ENCODE measurements around the gene LHPP. TPM values are rescaled to one million over a fixed set of nuclear protein-coding genes. Genes with fewer than 3 reads are reported as not detected.

LHPP gene
- total RNA-seq, 4 donors from 2014 or later, result 9.3 to 20.5 (median 14.5) TPM

GRCh38 chr10:124482876-124483275 is 21.3 kb downstream of the LHPP start:
- TF ChIP-seq CTCF (IDR thresholded peaks at IDR 0.05; ENCODE audit: low read depth), result no peak

- no peak for TF ChIP-seq CTCF (IDR thresholded peaks at IDR 0.05; ENCODE audit: low read depth)
Measured at GRCh38 chr10:124484031-124484430, 22.4 kb downstream of the LHPP start.

GRCh38 chr10:124484661-124485060 is 23.0 kb downstream of the LHPP start:
- TF ChIP-seq CTCF (IDR thresholded peaks at IDR 0.05; ENCODE audit: low read depth), result no peak

DNA sequence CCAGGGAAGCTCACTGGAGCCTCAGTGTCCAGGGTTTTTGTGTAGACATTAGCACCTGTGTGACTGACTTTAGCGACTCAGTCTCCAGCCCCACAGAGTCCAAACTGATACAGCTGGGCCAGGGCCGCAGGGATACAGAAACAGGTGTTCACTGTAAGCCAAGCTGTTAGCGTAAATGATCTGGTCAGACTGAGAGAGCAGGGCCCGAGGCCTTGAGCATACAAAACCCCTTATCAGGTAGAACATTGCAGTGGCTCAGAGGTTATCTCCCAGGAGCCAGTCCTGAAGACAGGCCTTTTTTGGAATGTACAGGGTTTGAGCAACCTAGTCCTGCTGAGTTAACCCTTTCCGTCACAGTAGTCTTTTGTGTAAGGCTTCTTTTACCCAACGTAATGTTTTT is 25.0 kb downstream of the LHPP start:
- no peak for TF ChIP-seq CTCF (IDR thresholded peaks at IDR 0.05; ENCODE audit: low read depth)

GRCh38 chr10:124491105-124491504 is 29.5 kb downstream of the LHPP start:
- TF ChIP-seq CTCF (IDR thresholded peaks at IDR 0.05; ENCODE audit: low read depth), result no peak

DNA sequence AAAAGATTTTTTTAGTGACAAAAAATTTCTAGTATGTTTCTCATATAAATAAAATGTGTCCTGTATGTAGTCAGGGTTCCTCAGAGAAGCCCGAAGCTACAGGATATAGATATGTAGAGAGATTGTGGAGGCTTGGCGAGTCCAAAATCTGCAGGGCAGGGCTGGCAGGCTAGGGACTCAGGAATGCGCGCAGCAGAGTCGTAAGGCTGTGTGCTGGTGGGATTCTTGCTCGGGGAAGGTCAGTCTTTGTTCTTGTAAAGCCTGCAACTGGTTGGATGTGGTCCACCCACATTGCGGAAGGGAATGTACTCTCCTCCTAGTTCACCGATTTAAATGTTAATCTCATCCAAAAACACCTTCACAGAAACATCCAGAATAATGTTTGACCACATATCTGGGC is 30.6 kb downstream of the LHPP start:
- no peak for TF ChIP-seq CTCF (IDR thresholded peaks at IDR 0.05; ENCODE audit: low read depth)

- no peak for TF ChIP-seq CTCF (IDR thresholded peaks at IDR 0.05; ENCODE audit: low read depth)
Measured at GRCh38 chr10:124493214-124493882, 31.7 kb downstream of the LHPP start.
